Stomach (tissue), 4 donors: ENCODE measurements around the gene NAA11.

Experiments
- POLR2A ChIP-seq, 4 donors: fragments of 450-650 bp; IDR thresholded peaks; one replicate each; pipeline ENCODE4 v1.6.1; 2016; ENCODE audit warnings: antibody characterized with exemption in 4 of 4, control low read depth in 2 of 4, mild to moderate bottlenecking in 1 of 4, moderate library complexity in 1 of 4
- TF ChIP-seq, protein P1 (sequence below), 7 experiments: fragments of 450-650 bp in 4 of 7; fragments of 200-600 bp in 3 of 7; sonication (generic) in 3 of 7; IDR thresholded peaks; one replicate each; pipeline ENCODE4 v1.5.1; 2016 to 2019; ENCODE audit warnings: antibody characterized with exemption in 7 of 7, control low read depth in 2 of 7, mild to moderate bottlenecking in 1 of 7

DNA sequence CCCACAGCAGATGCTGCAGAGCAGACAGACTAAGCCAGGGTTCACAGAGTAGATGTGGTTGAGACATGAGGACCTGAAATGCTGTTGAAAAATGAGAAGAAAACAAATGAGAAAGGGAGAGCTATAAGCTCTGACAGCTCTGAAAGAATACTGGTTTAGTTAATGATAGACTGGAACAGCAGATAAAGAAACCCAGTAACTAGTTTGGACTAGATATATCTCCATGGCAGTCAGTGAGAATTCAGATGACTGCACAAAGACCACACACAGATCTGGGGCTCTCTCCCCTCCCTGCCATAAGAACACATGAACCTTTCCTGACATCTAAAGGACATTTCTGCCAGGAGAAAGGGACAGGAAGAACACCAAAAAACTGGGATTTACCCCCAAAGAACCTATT lies 8.2 kb downstream of the NAA11 start:
- no peak for TF ChIP-seq POLR2A (IDR thresholded peaks at IDR 0.05)
- TF ChIP-seq, protein P1, sequence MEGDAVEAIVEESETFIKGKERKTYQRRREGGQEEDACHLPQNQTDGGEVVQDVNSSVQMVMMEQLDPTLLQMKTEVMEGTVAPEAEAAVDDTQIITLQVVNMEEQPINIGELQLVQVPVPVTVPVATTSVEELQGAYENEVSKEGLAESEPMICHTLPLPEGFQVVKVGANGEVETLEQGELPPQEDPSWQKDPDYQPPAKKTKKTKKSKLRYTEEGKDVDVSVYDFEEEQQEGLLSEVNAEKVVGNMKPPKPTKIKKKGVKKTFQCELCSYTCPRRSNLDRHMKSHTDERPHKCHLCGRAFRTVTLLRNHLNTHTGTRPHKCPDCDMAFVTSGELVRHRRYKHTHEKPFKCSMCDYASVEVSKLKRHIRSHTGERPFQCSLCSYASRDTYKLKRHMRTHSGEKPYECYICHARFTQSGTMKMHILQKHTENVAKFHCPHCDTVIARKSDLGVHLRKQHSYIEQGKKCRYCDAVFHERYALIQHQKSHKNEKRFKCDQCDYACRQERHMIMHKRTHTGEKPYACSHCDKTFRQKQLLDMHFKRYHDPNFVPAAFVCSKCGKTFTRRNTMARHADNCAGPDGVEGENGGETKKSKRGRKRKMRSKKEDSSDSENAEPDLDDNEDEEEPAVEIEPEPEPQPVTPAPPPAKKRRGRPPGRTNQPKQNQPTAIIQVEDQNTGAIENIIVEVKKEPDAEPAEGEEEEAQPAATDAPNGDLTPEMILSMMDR (IDR thresholded peaks at IDR 0.05) = no peak
